ENCODE measurements around the gene ARFRP1.

DNA sequence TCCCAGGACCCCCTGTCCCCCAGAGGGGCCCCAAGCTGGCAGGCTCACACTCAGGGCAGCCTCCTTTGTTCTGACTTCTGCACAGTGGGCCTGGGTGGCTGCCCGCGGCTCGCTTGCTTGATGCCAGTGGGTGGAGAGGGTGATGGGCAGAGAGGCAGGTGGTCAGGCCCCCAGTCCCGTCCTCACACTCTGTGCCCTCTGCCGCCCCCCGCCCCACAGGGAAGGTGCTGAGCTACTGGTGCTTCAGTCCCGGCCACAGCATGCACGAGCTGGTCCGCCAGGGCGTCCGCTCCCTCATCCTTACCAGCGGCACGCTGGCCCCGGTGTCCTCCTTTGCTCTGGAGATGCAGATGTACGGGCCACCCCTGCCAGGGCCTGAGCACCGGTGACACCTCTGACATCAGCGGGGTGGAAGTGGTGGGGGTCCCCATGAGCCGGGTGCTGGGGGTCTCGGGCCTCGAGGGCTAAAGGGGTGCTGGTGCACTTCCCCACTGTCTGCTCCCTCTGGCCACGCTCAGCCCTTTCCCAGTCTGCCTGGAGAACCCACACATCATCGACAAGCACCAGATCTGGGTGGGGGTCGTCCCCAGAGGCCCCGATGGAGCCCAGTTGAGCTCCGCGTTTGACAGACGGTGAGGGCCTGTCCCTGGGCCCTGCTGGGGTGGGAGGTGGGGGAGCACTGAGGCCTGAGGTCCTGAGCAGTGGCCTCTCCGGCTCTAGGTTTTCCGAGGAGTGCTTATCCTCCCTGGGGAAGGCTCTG lies 20.2 kb downstream of the ARFRP1 start:
- TF ChIP-seq POLR2A (IDR thresholded peaks at IDR 0.05) (no peak), POLR2AphosphoS5 (IDR thresholded peaks at IDR 0.05) (no peak), EP300 (IDR thresholded peaks at IDR 0.05; ENCODE audit: low read depth) (no peak)
- TF ChIP-seq, protein P1, sequence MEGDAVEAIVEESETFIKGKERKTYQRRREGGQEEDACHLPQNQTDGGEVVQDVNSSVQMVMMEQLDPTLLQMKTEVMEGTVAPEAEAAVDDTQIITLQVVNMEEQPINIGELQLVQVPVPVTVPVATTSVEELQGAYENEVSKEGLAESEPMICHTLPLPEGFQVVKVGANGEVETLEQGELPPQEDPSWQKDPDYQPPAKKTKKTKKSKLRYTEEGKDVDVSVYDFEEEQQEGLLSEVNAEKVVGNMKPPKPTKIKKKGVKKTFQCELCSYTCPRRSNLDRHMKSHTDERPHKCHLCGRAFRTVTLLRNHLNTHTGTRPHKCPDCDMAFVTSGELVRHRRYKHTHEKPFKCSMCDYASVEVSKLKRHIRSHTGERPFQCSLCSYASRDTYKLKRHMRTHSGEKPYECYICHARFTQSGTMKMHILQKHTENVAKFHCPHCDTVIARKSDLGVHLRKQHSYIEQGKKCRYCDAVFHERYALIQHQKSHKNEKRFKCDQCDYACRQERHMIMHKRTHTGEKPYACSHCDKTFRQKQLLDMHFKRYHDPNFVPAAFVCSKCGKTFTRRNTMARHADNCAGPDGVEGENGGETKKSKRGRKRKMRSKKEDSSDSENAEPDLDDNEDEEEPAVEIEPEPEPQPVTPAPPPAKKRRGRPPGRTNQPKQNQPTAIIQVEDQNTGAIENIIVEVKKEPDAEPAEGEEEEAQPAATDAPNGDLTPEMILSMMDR (IDR thresholded peaks at IDR 0.05) = no peak

All from transverse colon (tissue), 4 donors.